AG10803 (cell line): ENCODE results near the gene DEAF1.

Experiments
- DNase-seq: peaks from one replicate; pipeline ENCODE4 v3.0.0; 2010; ENCODE audit warnings: low read depth
- H3K4me3 ChIP-seq: 2 replicates; pipeline ENCODE4 v1.5.1; 2011; ENCODE audit warnings: mild to moderate bottlenecking, low read length, control low read depth
- TF ChIP-seq, protein P1 (sequence below): conservative IDR thresholded peaks from 2 replicates; pipeline ENCODE4 v1.5.1; 2011; ENCODE audit warnings: mild to moderate bottlenecking, low read length, control low read depth, inconsistent platforms

The DEAF1 gene

DNA sequence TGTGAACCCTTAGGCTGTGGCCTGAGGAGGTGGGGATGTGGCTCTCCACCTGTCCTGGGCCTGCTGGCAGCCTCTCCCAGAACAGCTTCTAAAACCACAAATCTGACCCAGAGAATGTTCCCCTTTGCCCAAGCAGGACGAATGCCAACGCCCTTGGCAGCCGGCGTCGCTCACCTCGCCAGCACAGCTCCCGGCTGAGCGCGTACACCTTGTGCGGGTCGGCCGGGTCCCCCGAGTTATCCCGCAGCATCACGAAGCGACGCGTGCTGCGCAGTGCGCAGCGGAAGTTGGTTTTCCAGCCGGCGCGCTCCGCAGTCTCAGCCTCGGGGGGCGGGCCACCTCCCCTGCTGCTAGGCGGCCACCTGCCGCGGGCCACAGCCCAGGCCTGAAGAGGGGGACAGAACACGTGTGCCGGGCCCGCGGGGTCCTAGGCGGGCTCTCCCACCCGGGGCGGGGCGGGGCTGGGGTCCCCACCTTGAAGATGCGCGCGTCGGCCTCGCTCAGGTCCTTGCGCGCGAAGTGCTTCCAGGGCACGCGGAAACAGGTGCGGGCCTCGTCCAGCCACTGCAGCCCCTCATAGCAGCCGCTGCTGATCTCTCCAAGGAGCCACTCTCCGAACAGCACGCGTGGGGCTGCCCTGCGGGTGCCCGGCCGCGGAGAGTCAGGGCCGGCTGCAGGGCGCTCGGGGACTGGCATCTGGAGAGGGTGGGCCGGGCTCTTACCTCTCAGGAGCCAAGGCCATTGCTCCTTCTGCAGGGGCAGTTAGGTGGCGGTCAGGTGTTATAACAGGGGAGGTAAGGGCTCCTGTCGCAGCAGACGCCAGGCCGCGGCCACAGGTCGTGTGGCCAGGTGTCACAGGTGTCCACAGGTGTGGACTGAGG is 80.2 kb downstream of the DEAF1 start:
- peak; percentile 6 for DNase-seq

DNA sequence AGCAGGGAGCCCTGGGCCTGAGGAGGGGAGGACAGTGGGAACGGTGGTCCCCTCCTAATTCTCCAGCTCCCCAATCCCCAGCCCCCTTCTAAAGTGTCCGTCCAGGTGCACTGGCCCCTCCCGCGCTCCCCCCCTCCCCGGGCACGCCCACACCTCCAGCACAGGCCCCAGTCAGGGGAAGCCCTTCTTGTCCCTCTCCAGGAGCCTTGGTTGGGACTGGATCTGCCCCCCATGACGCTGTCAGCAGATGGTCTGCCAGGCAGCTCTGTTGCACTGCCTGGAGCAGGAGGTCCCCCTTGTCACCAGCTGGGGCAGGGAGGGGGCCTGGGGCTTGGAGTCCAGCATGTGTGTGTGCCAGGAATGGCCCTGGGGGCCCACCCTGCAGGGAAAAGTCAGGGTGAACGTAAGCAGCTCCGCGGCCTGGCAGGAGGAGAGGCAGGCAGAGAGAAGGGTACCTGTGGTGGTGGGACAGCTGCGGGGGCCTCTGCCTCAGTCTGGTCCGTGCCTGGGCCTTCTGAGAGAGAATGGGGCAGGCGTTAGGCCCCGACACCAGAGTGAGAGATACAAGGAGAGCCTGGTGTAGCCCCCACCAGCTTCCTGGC is 80.9 kb downstream of the DEAF1 start:
- no peak for DNase-seq
- H3K4me3 ChIP-seq, result no peak overlapping the region; the same call in 1 of the 2 replicates
- TF ChIP-seq, protein P1, sequence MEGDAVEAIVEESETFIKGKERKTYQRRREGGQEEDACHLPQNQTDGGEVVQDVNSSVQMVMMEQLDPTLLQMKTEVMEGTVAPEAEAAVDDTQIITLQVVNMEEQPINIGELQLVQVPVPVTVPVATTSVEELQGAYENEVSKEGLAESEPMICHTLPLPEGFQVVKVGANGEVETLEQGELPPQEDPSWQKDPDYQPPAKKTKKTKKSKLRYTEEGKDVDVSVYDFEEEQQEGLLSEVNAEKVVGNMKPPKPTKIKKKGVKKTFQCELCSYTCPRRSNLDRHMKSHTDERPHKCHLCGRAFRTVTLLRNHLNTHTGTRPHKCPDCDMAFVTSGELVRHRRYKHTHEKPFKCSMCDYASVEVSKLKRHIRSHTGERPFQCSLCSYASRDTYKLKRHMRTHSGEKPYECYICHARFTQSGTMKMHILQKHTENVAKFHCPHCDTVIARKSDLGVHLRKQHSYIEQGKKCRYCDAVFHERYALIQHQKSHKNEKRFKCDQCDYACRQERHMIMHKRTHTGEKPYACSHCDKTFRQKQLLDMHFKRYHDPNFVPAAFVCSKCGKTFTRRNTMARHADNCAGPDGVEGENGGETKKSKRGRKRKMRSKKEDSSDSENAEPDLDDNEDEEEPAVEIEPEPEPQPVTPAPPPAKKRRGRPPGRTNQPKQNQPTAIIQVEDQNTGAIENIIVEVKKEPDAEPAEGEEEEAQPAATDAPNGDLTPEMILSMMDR, result no peak

More for the DNA sequence above, 80.2 kb downstream of the DEAF1 start:
- TF ChIP-seq, protein P1, result no peak
- H3K4me3 ChIP-seq, result peak overlapping the region; percentile 77

DNA sequence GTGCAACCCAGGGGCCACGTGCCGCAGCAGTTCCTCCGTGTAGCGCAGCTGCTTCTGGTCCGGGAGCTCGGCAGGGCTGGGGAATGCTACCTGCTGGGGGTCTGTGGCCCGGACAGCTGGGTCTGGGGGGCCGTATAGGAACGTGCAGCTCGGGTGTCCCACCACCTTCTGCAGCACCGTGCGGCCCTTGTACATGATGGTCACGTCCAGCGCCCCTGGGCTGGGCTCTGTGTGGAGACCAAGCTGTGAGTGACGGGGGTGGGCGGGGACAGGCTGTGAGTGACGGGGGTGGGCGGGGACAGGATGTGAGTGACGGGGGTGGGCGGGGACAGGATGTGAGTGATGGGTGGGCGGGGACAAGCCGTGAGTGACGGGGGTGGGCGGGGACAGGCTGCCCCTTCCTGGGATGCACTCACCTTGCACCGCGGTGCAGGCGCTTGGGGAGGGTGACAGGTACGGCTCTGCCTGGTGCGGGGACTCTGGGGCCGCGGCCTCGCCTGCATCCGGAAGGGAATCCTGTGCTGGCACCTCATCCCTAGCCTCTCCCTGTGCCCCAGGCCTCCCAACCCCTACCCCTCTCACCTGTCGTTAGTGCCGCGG is 81.6 kb downstream of the DEAF1 start:
- H3K4me3 ChIP-seq, result no peak overlapping the region
- TF ChIP-seq, protein P1, result no peak
- DNase-seq, result peak; percentile 36

DNA sequence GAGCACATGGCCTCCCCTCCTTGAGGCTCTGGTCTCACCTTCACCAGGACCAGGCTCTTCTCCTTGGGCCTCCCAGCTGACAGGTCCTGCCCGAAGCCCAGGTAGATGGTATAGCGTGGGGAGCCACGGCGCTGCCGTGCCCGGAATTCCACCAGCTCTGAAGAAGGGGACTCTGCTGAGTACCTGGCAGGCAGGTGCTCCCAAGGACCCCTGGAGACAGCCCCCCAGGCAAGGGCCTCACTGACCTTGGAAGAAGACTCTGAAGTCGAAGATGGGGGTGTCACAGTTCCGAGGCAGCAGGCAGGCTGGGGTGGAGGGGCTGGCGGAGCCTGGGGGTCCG is 82.1 kb downstream of the DEAF1 start:
- TF ChIP-seq, protein P1, result no peak
- no peak for DNase-seq
- H3K4me3 ChIP-seq, result no peak overlapping the region

DNA sequence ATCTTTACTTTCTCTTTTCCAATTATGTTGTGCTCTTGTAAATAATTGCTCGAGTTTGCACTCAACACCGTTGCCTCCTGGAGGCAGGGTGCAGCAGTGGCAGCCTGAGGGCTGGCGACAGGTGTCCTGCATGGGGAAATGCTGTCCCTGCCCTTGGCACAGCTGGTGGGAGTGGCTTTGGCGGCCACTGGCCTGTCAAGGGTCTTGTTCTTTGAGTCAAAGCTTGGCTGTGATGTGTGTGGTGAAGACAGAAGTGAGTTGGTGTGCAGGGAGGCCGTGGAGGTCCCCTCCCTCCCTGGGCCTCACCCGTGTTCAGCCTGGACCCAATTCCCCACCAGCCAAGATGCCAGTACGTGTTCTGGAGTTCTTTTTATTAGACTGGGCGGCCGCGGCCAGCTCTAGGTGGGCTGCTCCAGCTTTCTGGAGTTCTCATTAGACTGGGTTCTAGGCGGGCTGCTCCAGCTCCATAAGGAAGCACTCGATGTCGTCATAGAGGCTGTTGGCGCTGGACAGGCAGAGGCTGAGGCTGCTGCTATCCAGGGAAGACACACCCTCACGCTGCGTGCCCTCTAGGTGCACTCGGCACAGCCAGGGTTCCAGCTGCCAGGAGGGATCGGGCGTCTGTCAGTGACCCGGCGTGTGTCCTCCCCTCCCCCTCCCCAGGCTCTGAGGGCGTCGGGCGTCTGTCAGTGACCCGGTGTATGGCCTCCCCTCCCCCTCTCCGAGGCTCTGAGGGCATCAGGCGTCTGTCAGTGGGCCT is 82.6 kb downstream of the DEAF1 start:
- DNase-seq, result peak; percentile 18
- TF ChIP-seq, protein P1, result peak; percentile 32

DNA sequence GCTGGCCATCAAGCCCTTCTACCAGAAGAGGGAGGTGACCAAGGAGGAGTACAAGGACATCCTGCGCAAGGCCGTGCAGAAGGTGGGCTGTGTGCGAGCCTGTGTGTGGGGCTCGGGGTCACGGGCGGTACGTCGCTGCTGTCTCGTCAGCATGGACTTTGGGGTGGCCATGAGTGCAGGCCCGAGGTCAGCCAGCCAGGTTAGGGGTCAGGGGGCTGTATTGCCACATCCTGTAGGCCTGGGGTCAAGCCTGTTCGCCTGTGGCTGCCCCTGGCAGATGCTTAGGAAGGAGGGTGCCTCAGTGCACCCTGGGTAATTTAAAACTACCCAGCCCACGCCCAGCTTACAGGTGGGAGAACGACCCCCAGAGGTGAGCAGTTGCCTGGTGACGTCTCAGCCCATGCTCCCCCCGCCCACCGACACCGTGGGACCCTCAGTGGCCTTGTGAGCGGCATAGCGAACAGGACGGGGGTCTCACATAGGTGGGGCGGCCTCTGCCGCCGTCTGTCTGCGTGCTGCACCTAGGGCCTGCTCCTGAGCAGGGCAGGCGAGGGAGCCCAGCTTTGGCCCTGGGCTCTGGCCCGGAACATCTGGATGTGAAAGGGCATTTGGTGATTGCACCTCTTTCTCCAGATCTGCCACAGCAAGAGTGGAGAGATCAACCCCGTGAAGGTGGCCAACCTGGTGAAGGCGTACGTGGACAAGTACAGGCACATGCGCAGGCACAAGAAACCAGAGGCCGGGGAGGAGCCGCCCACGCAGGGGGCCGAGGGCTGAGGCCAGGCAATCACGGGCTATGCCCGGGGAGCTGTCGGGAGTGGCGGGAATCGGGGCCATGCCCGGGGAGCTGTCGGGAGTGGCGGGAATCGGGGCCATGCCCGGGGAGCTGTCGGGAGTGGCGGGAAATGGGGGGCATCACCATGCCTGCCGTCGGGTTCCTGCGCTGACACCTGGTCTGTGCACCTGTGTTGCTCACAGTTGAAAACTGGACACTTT is 83.7 kb downstream of the DEAF1 start:
- TF ChIP-seq, protein P1, result no peak
- DNase-seq, result no peak
- no peak overlapping the region for H3K4me3 ChIP-seq

More for the DNA sequence above, 82.6 kb downstream of the DEAF1 start:
- no peak overlapping the region for H3K4me3 ChIP-seq
